IPS-11a (cell line): ENCODE measurements around the gene LCE1A.

Source experiments
- H3K4me3 ChIP-seq: one replicate; pipeline ENCODE4 v1.5.1; 2013; ENCODE audit warnings: low read depth, low read length, control low read depth

LCE1A gene

GRCh38 chr1:152869808-152870419, 42.6 kb downstream of the LCE1A start:
- H3K4me3 ChIP-seq: no peak overlapping the region

- H3K4me3 ChIP-seq: no peak overlapping the region
Observed at GRCh38 chr1:152870831-152871730, 43.8 kb downstream of the LCE1A start.

GRCh38 chr1:152871731-152872126, 44.5 kb downstream of the LCE1A start:
- no peak overlapping the region for H3K4me3 ChIP-seq

GRCh38 chr1:152873495-152873894, 46.2 kb downstream of the LCE1A start:
- no peak overlapping the region for H3K4me3 ChIP-seq

- no peak overlapping the region for H3K4me3 ChIP-seq
Observed at GRCh38 chr1:152876827-152877226, 49.6 kb downstream of the LCE1A start.
